Measurements from ENCODE around the gene SH3GL1. TPM values are rescaled to one million over a fixed set of nuclear protein-coding genes. Genes with fewer than 3 reads are reported as not detected.

SH3GL1 gene
- total and polyA plus RNA-seq, 2 experiments from 2014 or later, result 81.7 to 114 TPM

DNA sequence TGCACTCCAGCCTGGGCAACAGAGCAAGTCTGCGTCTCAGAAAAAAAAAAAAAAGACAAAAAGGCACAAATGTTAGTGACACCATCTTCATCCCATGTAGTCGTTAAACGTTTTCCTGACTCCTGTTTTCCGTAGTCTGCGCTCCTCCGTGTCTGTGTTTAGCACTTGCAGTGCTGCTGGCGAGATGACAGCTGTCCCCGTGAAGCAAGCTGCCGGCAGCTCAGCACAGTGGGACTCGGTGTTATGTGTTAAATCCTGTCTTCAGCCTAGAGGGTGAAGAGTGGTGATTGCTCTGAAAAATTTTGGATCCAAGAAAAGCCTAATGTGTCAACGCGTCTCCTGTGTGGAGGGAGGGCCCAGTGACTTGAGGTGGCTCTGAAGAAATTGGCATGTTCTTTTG, 38.9 kb upstream of the SH3GL1 start:
- Histone ChIP-seq H2AFZ (no peak overlapping the region), H4K20me1 (ENCODE audit: insufficient read depth, poor library complexity, severe bottlenecking) (no peaks in the 10 kb centered on the region), H3K4me3 (no peak overlapping the region), H3K9me3 (ENCODE audit: low read depth) (no peaks in the 10 kb centered on the region), H3K9me2 (replicated peaks; ENCODE audit: insufficient read depth) (no peaks in the 10 kb centered on the region), H3K79me2 (no peaks in the 10 kb centered on the region), H3K4me1 (ENCODE audit: insufficient read depth) (no peaks in the 10 kb centered on the region), H3K27me3 (no peaks in the 10 kb centered on the region), H3K36me3 (replicated peaks; ENCODE audit: insufficient read depth, low read depth) (no peaks in the 10 kb centered on the region), H3K4me2 (no peak overlapping the region), H3K27ac (no peak overlapping the region)
- no peak for DNase-seq (ENCODE audit: low spot score)
- WGBS (ENCODE audit: low lambda C conversion rate, missing lambda C conversion rate), result 95% methylated on average over 12 of the region's 12 CpGs
- TF ChIP-seq EZH2 (IDR thresholded peaks at IDR 0.05; ENCODE audit: borderline replicate concordance) (no peak), EZH2phosphoT487 (IDR thresholded peaks at IDR 0.05; ENCODE audit: low read depth, severe bottlenecking, unreplicated experiment) (no peak)
- TF ChIP-seq, protein P1, sequence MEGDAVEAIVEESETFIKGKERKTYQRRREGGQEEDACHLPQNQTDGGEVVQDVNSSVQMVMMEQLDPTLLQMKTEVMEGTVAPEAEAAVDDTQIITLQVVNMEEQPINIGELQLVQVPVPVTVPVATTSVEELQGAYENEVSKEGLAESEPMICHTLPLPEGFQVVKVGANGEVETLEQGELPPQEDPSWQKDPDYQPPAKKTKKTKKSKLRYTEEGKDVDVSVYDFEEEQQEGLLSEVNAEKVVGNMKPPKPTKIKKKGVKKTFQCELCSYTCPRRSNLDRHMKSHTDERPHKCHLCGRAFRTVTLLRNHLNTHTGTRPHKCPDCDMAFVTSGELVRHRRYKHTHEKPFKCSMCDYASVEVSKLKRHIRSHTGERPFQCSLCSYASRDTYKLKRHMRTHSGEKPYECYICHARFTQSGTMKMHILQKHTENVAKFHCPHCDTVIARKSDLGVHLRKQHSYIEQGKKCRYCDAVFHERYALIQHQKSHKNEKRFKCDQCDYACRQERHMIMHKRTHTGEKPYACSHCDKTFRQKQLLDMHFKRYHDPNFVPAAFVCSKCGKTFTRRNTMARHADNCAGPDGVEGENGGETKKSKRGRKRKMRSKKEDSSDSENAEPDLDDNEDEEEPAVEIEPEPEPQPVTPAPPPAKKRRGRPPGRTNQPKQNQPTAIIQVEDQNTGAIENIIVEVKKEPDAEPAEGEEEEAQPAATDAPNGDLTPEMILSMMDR (IDR thresholded peaks at IDR 0.05; ENCODE audit: poor library complexity), result no peak

DNA sequence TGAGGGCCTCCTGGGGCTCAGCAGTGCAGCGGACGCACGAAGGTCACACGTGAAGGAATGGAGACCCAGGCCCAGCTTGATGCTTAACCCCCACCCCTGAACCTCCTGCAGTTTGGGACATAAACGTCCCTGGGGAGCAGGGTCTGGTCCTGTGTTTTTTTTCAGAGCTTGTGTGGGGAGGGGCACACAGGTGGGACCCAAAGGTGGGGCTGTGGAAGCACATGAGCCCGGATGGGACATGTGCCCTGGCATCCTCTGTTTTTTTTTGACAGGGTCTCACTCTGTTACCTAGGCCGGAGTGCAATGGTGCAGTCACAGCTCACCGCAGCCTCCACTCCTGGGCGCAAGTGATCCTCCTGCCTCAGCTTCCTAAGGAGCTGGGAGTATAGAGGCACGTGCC, 36.8 kb upstream of the SH3GL1 start:
- H3K9me3 ChIP-seq (ENCODE audit: low read depth), result no peaks in the 10 kb centered on the region
- H2AFZ ChIP-seq, result no peak overlapping the region
- no peak overlapping the region for H3K4me3 ChIP-seq
- no peak overlapping the region for H3K27ac ChIP-seq
- 97% methylated on average over 10 of the region's 10 CpGs for WGBS (ENCODE audit: low lambda C conversion rate, missing lambda C conversion rate)
- no peak overlapping the region for H3K4me2 ChIP-seq
- H3K79me2 ChIP-seq, result no peaks in the 10 kb centered on the region
- no peaks in the 10 kb centered on the region for H3K4me1 ChIP-seq (ENCODE audit: insufficient read depth)
- no peaks in the 10 kb centered on the region for H3K9me2 ChIP-seq (replicated peaks; ENCODE audit: insufficient read depth)
- DNase-seq (ENCODE audit: low spot score), result no peak
- H3K36me3 ChIP-seq (replicated peaks; ENCODE audit: insufficient read depth, low read depth), result no peaks in the 10 kb centered on the region
- H4K20me1 ChIP-seq (ENCODE audit: insufficient read depth, poor library complexity, severe bottlenecking), result no peaks in the 10 kb centered on the region
- TF ChIP-seq, protein P1 (IDR thresholded peaks at IDR 0.05; ENCODE audit: poor library complexity), result no peak
- TF ChIP-seq EZH2phosphoT487 (IDR thresholded peaks at IDR 0.05; ENCODE audit: low read depth, severe bottlenecking, unreplicated experiment) (no peak), EZH2 (IDR thresholded peaks at IDR 0.05; ENCODE audit: borderline replicate concordance) (no peak)
- H3K27me3 ChIP-seq, result no peaks in the 10 kb centered on the region

DNA sequence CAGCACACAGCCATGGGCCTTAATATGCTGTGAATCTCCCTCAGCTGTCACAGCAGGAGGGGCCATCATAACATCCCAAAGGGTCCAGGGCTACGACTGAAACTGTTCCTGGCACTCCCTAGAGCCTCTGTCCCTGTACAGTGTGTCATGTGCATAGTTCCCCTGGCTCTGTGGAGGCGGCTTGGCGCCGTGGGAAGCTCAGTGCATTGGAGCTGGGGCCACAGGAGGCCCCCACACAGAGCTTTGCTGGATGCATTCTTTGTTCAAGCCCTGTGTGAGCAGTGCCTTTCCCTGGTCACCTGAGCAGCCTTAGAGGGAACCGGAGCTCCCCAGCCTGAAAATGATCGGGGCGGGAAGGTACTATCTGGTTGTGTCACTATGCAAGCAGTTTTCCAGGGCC, 35.9 kb upstream of the SH3GL1 start:
- Histone ChIP-seq H3K9me3 (ENCODE audit: low read depth) (no peaks in the 10 kb centered on the region), H3K4me1 (ENCODE audit: insufficient read depth) (no peaks in the 10 kb centered on the region), H3K4me2 (no peak overlapping the region), H2AFZ (no peak overlapping the region), H4K20me1 (ENCODE audit: insufficient read depth, poor library complexity, severe bottlenecking) (no peaks in the 10 kb centered on the region), H3K36me3 (replicated peaks; ENCODE audit: insufficient read depth, low read depth) (no peaks in the 10 kb centered on the region), H3K27me3 (no peaks in the 10 kb centered on the region), H3K9me2 (replicated peaks; ENCODE audit: insufficient read depth) (no peaks in the 10 kb centered on the region), H3K79me2 (no peaks in the 10 kb centered on the region), H3K4me3 (no peak overlapping the region), H3K27ac (no peak overlapping the region)
- TF ChIP-seq EZH2phosphoT487 (IDR thresholded peaks at IDR 0.05; ENCODE audit: low read depth, severe bottlenecking, unreplicated experiment) (no peak), EZH2 (IDR thresholded peaks at IDR 0.05; ENCODE audit: borderline replicate concordance) (no peak)
- TF ChIP-seq, protein P1 (IDR thresholded peaks at IDR 0.05; ENCODE audit: poor library complexity), result no peak
- no peak for DNase-seq (ENCODE audit: low spot score)
- 96% methylated on average over 7 of the region's 7 CpGs for WGBS (ENCODE audit: low lambda C conversion rate, missing lambda C conversion rate)

DNA sequence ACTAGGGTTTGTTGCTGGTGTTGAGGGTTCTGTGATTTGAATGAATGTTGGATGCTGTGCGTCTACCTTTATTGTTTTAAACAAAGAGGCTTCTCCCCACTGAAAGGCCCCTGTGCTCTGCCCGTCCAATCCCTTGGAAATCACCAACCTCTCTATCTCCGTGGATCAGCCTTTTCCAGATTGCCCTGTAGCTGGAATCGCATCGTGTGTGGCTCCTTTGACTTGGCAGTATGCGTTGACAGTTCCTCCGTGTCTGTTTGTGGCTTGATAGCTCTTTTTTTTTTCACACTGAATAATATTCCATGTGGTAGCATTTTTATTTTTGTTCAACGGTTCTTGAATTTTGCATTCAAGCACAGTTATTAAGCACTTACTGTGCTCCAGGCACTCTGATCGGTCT, 34.0 kb upstream of the SH3GL1 start:
- no peaks in the 10 kb centered on the region for H3K27me3 ChIP-seq
- H3K4me2 ChIP-seq, result no peak overlapping the region
- no peaks in the 10 kb centered on the region for H3K4me1 ChIP-seq (ENCODE audit: insufficient read depth)
- no peaks in the 10 kb centered on the region for H3K36me3 ChIP-seq (replicated peaks; ENCODE audit: insufficient read depth, low read depth)
- TF ChIP-seq EZH2phosphoT487 (IDR thresholded peaks at IDR 0.05; ENCODE audit: low read depth, severe bottlenecking, unreplicated experiment) (no peak), EZH2 (IDR thresholded peaks at IDR 0.05; ENCODE audit: borderline replicate concordance) (no peak)
- TF ChIP-seq, protein P1 (IDR thresholded peaks at IDR 0.05; ENCODE audit: poor library complexity), result no peak
- no peaks in the 10 kb centered on the region for H4K20me1 ChIP-seq (ENCODE audit: insufficient read depth, poor library complexity, severe bottlenecking)
- no peak overlapping the region for H2AFZ ChIP-seq
- no peak overlapping the region for H3K4me3 ChIP-seq
- no peak overlapping the region for H3K27ac ChIP-seq
- no peaks in the 10 kb centered on the region for H3K79me2 ChIP-seq
- no peaks in the 10 kb centered on the region for H3K9me3 ChIP-seq (ENCODE audit: low read depth)
- no peaks in the 10 kb centered on the region for H3K9me2 ChIP-seq (replicated peaks; ENCODE audit: insufficient read depth)
- DNase-seq (ENCODE audit: low spot score), result no peak
- WGBS (ENCODE audit: low lambda C conversion rate, missing lambda C conversion rate), result 96% methylated on average over 9 of the region's 9 CpGs

All from hepatocyte (in vitro differentiated cells).